Fibroblast of upper back skin (primary cell): ENCODE measurements around the gene SYNCRIP.
A peak's percentile ranks its signal among the peaks of the same experiment; 100 is the strongest.
"Not testable (repeated sequence)": the region's sequence is repeated elsewhere in the genome, so short reads cannot be mapped to it uniquely, and the experiment has no call there.

Source experiments
- DNase-seq: peaks from one replicate; pipeline ENCODE4 v3.0.0-alpha.2; 2013

SYNCRIP gene

DNA sequence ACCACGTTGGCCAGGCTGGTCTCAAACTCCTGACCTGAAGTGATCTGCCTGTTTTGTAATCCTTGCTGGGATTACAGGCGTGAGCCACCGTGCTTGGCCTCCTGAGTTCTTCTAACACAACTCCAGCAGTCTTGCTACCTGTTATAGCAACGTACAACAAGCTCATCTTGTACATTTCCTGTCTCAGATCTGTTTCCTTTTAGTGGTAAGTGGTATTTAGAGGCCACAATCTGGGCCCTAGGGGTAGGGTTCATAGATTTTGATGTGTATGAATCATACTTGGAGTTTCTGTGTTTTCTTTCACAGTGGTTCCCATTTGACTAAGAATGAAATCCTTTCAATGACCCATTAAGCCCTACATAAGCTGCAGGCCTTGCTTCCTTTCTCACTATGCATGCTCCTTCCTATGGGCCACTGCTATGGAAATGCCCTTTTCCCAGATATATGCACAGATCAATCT, 27.1 kb upstream of the SYNCRIP start:
- DNase-seq, result peak; percentile 58

DNA sequence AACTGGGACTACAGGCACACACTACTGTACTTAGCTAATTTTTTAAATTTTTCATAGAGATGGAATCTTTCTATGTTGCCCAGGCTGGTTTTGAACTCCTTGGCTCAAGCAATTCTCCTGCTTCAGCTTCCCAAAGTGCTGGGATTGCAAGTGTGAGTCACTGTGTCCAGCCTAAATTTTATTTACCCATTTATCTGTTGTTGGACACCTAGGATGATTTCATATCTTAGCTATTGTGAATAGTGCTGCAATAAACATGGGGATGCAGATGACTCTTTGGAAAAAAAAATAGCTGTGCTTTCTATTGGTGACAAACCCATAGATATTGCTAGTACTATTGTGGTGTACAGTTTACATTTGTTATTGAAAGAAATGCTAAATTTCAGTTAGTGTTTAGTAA, 19.6 kb upstream of the SYNCRIP start:
- DNase-seq, result no peak

DNA sequence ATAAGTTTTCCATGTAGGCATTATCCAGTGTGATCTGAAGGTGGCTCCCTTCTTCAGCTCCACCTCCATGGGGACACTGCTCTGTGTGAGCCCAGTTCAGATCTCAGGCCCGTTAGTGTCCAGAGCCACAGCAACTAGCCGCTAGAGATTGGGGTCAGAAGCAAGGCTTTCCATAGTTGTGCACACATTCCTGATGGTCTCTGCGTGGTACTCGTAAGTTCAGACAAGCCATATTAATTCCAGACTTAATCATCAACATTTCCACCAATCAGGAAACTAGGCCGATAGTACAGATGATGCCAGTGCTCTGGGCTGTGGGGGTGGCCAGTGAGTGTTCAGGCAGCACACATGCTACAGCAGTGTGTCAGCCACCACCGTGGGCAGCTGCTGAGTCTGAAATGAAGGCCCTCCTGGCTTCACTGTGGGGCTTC, 17.5 kb upstream of the SYNCRIP start:
- DNase-seq, result peak; percentile 96

DNA sequence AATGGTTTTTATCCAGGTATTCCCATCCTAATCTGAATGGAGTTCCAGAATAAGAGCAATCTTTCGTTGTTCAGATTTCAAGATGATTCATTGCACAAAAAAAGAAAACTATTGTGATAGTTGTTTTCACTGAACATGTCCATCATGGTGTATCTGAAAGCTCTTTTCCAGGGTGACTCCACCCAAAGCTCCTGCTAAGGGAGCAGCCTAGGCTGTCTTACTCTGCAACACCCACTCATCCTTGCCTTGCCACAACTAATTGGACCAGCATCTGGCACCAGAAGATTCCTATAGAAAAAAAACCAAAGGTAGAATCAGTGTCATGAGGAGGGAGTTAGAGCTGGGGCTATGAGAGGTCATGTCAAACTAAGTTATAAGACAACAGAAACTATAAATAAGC, 7.9 kb upstream of the SYNCRIP start:
- DNase-seq, result no peak

DNA sequence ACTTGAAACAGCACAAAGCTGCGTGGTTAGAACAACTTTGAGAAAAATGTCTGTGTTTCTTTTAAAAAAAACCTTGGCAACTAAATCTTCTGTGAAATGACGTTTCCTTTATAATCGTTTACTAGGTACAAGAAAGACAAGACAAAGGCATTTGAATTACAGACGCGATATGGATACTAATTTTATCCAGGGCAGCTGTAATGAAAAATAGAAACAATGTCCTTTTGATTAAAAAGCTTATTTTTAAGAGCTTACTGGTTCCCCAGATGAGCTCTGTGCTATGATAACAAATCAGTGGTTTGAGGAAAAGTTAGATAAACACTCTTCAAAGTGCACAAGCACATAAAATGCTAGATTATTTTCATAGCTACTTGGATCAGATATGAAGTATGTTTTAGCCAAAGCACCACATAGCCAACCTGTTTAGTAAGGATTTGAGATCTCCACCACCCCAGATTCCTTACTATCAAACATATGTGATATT, 1.6 kb upstream of the SYNCRIP start:
- DNase-seq, result no peak

DNA sequence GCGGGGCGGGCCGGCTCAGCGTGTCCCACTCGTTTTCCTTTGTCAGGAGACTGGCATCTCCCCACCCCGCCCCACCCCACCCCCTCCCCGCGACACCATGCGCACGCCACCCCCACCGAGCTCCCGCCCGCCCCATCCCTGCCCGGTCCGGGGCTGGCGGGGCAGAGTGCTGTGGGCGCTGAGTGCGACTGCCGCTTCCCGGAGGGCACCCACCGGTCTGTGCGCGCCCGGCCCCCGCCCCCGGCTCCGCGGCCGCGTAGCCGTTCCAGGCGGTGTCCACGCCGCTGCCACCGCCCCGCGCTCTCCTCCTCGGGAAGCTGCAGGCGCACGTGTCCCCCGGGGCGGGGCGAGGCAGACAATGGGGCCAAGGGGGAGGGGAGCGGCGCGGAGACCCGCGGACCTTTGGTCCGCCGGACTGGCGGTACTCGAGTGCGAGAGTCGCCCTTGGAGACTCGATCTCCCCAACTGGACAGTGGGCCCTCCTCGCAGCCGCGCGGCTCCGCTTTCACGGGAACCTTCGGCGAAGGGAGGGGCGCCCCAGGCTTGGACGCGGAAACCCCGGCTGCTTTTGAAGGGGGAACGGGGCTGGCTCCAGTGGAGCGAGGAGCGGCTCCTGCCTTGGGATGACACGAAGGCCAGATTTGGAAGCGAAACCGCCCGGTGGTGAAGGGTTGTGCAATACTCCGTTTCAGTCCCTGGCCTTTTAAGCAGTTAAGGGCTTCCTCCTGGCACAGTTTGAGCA, 1.0 kb upstream of the SYNCRIP start:
- peak; percentile 97 for DNase-seq

DNA sequence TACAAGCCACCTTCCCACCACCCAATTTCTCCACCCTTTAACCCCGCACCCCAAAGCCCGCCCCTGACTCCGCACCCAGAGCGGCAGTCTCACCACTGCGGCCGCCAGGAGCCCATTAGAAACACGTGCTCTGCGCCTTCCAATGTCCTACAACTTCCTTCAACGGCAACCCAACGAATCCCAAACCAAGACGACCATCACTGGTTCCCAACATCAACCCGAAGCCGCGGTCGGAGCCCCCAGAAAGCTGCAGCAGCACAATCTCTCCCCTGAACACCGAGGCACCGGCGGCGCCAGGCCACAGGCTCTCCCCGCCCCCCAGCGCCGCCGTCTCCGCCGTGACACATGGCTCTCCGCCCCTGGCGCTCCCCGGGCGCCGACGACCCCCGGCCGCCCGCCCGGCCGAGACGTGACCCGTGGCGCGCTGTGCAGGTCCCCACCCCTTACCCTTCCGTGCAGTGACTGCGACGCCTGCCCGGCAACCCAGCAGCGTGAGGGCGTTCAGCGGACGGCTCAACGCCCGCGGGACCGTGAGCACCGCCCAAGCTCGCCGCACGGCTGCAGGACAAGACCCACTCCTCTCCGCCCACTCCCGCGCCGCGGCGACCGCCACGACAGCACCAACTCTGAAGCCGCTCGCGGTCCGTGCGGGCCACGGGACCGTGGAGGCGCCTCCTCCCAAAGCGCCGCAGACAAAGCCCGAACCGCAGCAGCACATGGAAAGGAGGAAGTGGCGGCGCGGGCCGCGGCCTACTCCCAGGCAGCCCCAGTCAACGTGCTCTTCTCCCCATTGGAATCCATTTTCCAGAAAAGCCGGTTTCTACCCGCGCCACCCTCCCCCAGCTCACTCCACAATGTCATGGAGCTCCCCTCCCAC, 551 bp downstream of the SYNCRIP start:
- peak; percentile 45 for DNase-seq

DNA sequence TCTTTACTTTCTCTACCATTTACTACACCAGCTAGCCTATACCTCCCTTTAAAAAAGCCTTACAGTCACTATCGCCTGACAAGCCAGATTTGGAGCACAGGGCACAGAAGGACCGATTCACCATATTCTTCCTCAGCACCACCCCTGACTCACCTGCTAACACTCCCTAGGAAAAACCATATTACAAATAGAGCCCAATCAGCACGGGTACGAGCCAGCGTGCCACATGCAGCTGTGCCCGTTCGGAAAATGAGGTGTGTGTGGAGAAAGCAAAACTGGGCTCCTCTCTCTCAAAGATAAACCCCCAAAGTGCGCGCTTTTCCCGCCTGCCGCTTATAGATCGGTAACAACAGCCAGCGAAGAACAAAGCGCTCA, 1.2 kb downstream of the SYNCRIP start:
- no peak for DNase-seq

DNA sequence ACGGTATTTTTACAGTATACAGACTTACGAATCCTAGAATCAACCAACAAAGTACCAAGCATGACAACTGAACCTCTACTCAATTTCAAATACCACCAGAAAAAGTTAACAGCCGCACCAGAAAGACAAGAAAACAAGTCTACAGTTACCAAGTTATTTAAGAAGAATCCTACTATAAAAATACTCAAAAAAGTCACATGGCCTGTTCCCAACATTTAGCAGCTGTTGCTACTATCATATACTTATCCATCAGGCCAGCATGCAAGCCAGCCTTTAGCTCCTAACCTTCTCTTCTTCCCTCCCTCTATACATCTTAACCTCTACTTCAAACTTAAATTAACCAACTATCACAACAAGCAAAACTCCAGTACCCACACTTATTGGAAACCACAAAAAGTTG, 1.9 kb downstream of the SYNCRIP start:
- no peak for DNase-seq

DNA sequence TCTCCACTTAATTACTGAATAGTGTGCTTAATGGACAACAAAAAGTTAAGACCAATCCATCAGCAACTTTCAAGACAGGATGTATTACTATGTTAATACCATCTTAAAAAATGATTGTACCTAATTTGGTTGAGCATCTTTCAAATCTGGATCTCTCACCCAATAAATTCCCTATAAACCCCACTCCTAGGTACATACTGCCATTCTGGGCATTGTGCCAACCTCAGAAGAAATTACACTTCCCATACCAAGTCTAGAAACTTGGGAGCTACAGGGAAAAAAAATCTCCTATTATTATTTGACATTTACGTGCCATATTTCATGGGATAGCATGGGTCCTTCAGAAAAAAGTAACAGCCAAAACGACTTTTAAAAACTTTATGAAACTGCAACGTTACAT, 5.1 kb downstream of the SYNCRIP start:
- no peak for DNase-seq

DNA sequence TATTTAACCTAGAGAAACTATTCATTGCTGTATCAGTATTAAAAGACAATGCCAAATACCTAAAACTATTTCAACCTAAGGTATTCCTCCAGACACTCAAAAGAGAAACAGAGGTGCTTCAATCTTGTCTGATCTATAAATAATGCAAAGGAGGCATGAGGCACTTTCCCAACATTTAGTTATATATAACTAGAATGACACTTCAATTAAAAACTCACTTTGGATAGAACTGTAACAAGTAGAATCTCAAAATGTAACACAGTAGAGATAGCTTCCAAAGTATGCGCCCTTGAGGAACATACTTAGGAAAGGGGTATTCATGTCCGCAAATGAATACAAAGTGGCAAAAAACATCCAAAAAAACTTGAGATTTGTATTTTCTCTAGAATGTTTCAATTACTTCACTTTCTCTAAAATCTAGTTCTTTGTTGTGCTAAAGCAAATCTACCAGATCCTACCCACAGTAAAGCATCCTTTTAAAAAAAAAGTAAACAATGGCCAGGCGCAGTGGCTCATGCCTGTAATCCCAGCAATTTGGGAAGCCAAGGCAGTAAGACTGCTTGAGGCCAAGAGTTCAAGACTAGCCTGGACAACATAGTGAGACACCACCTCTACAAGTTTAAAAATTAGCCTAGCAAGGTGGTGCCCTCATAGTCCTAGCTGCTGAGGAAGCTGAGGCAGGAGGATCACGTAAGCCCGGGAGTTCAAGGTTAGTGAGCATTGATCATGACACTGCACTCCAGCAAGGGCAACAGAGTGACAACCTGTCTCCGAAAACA, 10.3 kb downstream of the SYNCRIP start:
- DNase-seq, result no peak

DNA sequence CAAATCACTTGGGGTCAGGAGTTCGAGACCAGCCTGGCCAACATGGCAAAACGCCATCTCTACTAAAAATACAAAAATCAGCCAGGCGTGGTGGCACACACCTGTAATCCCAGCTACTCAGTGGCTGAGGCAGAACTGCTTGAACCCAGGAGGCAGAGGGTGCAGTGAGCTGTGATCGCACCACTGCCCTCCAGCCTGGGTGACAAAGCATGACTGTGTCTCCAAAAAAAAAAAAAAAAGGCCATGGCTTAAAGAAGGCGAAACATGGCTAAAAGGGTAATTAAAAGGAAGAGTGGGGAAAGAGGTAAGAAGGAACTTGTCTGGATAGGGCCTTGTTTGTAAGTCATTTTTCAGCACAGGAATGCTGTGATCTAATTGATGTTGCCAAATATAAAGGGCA, 11.6 kb downstream of the SYNCRIP start:
- not testable (repeated sequence) for DNase-seq

DNA sequence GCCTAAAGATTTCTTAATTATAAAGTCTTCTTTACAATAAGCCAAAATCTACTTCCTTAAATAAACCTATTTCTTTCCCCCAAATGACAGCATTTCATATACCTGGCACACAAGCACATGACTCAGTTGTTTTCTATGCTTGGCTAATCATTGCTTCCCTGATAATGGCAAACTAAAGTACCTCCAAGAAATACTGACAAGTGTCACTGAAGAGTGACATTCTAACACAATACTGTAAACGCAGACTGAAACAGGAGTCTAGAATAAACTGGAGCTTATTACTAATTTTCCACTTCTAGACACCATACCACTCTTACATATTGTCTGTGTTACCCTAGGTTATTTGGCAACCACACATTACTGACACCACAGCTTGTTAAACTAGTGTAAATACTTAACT, 14.3 kb downstream of the SYNCRIP start:
- no peak for DNase-seq

DNA sequence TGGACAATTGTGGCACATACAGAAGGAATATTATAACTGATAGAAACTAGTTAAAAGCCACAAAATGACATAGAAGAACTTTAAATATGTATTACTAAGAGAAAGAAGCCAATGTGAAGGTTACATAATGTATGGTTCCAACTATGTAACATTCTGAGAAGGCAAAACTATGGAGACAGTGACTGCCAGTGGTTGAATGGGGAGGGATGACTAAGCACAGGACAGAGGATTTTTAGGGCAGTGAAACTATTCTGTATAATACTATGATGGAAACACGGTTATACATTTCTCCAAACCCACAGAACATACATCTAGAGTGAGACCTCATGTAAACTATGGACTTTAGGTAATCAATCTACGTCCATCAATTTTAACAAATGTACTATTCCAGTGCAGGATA, 22.4 kb downstream of the SYNCRIP start:
- peak; percentile 70 for DNase-seq

DNA sequence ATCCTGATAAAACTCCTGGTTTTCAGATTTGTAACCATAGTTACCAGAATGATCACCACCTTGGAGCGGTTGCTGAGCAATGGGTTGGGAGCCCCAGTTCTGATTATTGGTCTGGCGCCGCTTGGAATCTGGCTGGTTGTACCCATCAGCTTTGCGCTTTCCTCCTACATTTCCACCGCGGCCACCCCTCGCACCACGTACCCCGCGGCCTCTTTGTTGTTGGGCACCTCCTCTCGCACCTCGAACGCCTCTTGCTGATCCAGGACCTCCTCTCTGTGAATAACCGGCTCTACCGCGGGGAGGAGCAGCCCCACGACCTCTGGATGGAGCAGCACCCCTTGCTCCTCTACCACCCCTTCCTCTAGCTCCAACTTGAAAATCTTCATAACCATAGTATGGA, 27.9 kb downstream of the SYNCRIP start:
- DNase-seq, result no peak

DNA sequence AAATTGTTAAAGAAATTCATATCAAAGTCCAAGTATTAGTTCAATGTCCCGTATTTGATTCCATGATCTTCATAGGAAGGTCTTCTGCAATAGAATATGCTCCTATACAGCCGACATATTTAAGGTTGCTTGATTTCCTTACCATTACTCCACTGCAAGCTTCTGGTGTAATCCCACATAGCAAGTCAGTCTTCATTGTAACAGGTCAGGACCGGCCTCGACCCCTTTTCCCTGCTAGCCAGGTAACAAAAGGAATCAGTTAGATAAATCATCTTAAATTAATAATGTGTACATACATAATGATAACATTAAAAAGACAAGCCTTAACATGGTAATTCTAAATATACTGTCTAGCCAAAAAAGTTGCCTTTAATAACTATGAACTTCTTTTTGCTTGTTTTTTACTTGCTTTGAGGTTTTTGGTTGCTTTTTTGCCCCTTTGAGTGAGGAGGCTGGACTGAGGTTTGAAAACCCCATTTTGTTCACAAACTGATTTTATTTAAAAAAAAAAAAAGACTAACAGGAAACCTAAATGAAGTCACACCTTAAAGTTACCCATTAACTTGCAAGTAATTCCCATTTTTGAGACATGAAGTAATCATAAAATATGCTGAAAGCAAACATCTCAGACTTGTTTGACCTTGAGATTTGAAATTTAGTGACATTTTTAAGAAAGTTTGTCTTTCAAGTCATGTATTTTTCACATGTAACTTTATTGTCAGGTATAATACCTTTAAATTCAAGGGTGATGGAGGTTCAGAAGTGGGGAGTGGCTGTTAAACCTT, 29.8 kb downstream of the SYNCRIP start:
- DNase-seq, result no peak

DNA sequence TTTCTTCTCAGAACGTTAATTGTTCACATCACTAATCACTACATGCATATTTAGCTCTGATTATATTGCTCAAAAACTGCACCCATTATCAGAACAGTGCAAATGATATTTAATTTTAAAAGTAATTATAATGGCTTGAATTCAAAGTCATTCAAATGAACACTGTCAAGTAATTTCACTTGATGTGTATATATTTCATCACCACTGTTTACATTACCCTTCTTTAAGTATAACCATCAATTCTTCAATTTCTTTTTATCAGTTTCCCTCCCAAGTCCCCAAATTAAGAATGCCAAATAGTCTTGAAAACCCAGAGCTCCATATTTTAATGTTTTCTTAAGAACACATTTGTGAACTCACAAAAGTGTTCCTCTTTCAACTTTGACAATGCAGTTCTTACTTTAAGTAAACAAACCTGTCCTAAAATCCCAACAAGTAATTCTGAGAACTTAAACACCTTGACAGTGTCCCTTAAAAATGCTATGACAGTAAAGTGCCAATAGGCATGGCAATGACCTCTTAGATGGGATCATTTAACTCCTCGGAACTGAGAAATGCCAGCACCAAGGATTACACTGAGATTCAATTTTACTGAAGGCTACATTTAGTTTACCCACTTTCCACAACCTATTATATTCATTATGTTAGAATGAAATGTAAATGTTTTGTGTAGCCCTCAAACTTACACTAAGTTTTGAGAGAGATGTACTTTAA, 32.3 kb downstream of the SYNCRIP start:
- no peak for DNase-seq

DNA sequence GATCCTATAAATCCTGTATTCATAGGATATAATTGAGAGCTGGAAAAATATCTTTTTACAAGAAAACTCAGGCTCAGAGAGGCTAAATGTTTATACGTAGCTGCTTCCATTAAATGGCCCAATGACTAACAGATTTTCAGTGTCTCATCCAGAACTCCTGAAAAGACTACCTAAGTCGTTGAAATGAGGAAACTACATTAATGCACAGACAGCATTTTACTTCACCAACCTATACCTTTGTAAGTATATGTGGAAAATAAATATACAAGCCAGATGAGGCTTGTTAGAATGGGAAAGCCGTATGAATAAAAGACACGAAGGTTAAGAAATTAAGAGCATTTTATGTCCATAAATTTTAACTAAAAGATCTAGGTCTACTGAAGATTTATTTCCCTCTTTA, 40.6 kb downstream of the SYNCRIP start:
- DNase-seq, result no peak

DNA sequence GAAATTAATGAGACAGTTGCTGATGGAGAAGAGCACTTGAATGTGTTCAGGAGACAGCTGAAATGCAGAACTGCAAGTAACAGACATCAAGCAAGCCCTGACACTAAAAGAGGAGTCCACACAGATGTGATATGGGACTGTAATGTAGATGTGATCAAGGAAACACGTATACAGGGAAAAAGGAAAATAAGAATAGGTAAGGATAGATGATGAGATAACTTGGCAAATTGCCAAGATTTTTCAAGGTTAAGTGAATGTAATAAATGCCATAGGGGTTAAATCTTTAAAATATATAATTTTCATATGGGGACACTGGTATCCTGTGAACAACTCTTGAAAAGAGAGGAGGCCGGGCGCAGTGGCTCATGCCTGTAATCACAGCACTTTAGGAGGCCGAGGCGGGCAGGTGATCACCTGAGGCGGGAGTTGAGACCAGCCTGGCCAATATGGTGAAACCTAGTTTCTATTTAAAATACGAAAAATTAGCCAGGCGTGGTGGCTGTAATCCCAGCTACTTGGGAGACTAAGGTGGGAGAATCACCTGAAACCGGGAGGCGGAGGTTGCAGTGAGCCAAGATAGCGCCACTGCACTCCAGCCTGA, 41.9 kb downstream of the SYNCRIP start:
- DNase-seq, result no peak

DNA sequence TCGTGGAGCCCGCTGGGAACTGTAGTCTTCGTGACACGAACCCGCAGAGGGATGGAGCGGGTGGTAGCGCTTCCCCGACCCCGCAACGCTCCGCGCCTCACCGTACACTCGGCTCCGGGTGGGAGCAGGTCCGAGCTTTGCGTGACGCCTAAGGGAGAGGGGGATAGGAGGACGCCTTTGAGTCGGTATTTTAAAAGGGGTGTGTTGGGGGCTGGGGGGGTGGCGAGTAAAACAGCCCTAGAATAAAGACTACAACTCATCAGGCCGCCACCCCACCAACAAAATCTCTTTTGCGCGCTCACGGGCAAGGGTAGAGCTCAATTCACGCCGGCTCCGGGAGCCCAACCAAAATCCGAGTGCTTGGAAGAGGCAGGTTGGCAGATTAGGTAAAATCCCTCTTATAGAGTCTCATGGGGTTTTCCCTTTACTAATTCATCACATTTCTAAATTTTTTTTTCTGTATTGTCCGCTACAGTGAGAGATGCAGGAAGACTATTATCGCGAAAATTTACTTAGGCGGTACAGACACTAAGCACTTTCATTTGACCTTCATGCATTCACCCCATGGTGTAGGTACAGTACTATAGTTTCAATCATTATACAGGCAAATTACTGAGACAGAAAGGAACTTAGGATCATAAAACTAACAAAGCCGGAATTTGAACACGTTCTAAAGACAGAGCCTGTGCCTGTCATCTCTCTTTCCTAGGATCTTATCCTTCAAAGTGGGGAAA, 48.3 kb downstream of the SYNCRIP start:
- DNase-seq, result no peak
